Common myeloid progenitor, CD34-positive (primary cell): Measurements from ENCODE around the gene PPP1R3C.

Experiments
- CTCF ChIA-PET: fragments of 350-600 bp; sonication (Branson Sonifier 250); formaldehyde crosslinking; loops from one replicate; lab custom pipeline; 2021; ENCODE audit warnings: antibody characterized with exemption; lab: Charles Lee
- POLR2A ChIA-PET: fragments of 350-600 bp; sonication (Branson Sonifier 250); formaldehyde crosslinking; loops from one replicate; lab custom pipeline; 2021; ENCODE audit warnings: antibody characterized with exemption; lab: Charles Lee
- DNase-seq, 3 donors: peaks; one replicate each; pipeline versions ENCODE4 v3.0.0 to v3.0.0-alpha.2; 2013
- H3K27ac ChIP-seq, 2 experiments: 1 replicate in 1 of 2; 2 replicates in 1 of 2; pipeline ENCODE4 v1.7.0; 2013; ENCODE audit warnings: inconsistent platforms in 2 of 2, low read length in 2 of 2, mild to moderate bottlenecking in 2 of 2, low read depth in 1 of 2, moderate library complexity in 1 of 2; ENCODE audit not compliant: severe bottlenecking in 2 of 2, insufficient read depth in 1 of 2, poor library complexity in 1 of 2
- H3K27me3 ChIP-seq, 5 experiments: replicated peaks in 2 of 5; 1 replicate in 3 of 5; 2 replicates in 2 of 5; pipeline versions ENCODE4 v1.6.1 to v1.7.0; 2013; ENCODE audit warnings: low read length in 4 of 5, mild to moderate bottlenecking in 2 of 5, moderate library complexity in 2 of 5, inconsistent platforms in 1 of 5; ENCODE audit not compliant: insufficient read depth in 5 of 5, control insufficient read depth in 4 of 5
- H3K36me3 ChIP-seq, 4 experiments: 1 replicate in 2 of 4; 2 replicates in 2 of 4; pipeline versions ENCODE4 v1.6.1 to v1.7.0; 2013; ENCODE audit warnings: low read length in 3 of 4, control low read depth in 1 of 4, mild to moderate bottlenecking in 1 of 4; ENCODE audit not compliant: control insufficient read depth in 4 of 4, insufficient read depth in 4 of 4
- H3K4me1 ChIP-seq, 4 experiments: 1 replicate in 3 of 4; 2 replicates in 1 of 4; pipeline versions ENCODE4 v1.6.1 to v1.7.1; 2013; ENCODE audit warnings: low read length in 3 of 4, mild to moderate bottlenecking in 3 of 4, control low read depth in 1 of 4, inconsistent platforms in 1 of 4, moderate library complexity in 1 of 4; ENCODE audit not compliant: control insufficient read depth in 4 of 4, insufficient read depth in 4 of 4; ENCODE audit errors: control extremely low read depth in 1 of 4
- H3K4me3 ChIP-seq, 7 experiments: 1 replicate in 4 of 7; 2 replicates in 3 of 7; pipeline versions ENCODE4 v1.5.1 to v1.7.0; 2013; ENCODE audit warnings: mild to moderate bottlenecking in 7 of 7, low read length in 6 of 7, moderate library complexity in 6 of 7, inconsistent platforms in 2 of 7, low read depth in 2 of 7, control low read depth in 1 of 7; ENCODE audit not compliant: insufficient read depth in 4 of 7, control insufficient read depth in 1 of 7; ENCODE audit errors: extremely low read depth in 1 of 7
- H3K9me3 ChIP-seq, 5 experiments: 1 replicate in 4 of 5; 2 replicates in 1 of 5; pipeline versions ENCODE4 v1.6.1 to v1.7.1; 2013; ENCODE audit warnings: low read length in 4 of 5, mild to moderate bottlenecking in 2 of 5, inconsistent platforms in 1 of 5, low read depth in 1 of 5, moderate library complexity in 1 of 5; ENCODE audit not compliant: control insufficient read depth in 4 of 5, insufficient read depth in 2 of 5; ENCODE audit errors: control extremely low read depth in 1 of 5
- WGBS: methylation state at CpG from one replicate; pipeline ENCODE4 v1.1.5; 2013; ENCODE audit not compliant: insufficient coverage; 5-methylcytosine and 5-hydroxymethylcytosine counted together

The PPP1R3C gene

GRCh38 chr10:91587710-91588638, 44.9 kb downstream of the PPP1R3C start:
- no peak overlapping the region for H3K4me3 ChIP-seq
- WGBS, result 94% methylated on average over 4 of the region's 9 CpGs
- H3K27ac ChIP-seq, result no peak overlapping the region
- DNase-seq, result no peak
- POLR2A ChIA-PET, result no interaction called here
- peaks cover 0 to 5% (median 0%) of the 10 kb centered on the region in 5 experiments for H3K27me3 ChIP-seq
- no peaks in the 10 kb centered on the region for H3K36me3 ChIP-seq
- H3K9me3 ChIP-seq, result peaks cover 0 to 1% (median 0%) of the 10 kb centered on the region in 5 experiments
- H3K4me1 ChIP-seq, result no peaks in the 10 kb centered on the region
- CTCF ChIA-PET, result no interaction called here

- peaks cover 0 to 5% (median 0%) of the 10 kb centered on the region in 5 experiments for H3K9me3 ChIP-seq
- POLR2A ChIA-PET, result no interaction called here
- H3K4me3 ChIP-seq, result no peak overlapping the region
- DNase-seq, result no peak
- H3K36me3 ChIP-seq, result no peaks in the 10 kb centered on the region
- 95% methylated on average over 2 of the region's 2 CpGs for WGBS
- H3K27me3 ChIP-seq, result peaks cover 0 to 2% (median 0%) of the 10 kb centered on the region in 5 experiments
- CTCF ChIA-PET, result no interaction called here
- H3K27ac ChIP-seq, result no peak overlapping the region
- no peaks in the 10 kb centered on the region for H3K4me1 ChIP-seq
Measured at GRCh38 chr10:91582153-91582554, 50.7 kb downstream of the PPP1R3C start.

GRCh38 chr10:91579329-91579985, 53.4 kb downstream of the PPP1R3C start:
- Histone ChIP-seq H3K36me3 (no peaks in the 10 kb centered on the region), H3K9me3 (peaks cover 0 to 3% (median 0%) of the 10 kb centered on the region in 5 experiments), H3K4me1 (no peaks in the 10 kb centered on the region), H3K4me3 (no peak overlapping the region), H3K27ac (no peak overlapping the region), H3K27me3 (peaks cover 0 to 1% (median 0%) of the 10 kb centered on the region in 5 experiments)
- ChIA-PET POLR2A (no interaction called here), CTCF (no interaction called here)
- DNase-seq, result no peak
- 17% methylated on average over 1 of the region's 2 CpGs for WGBS
